GM19455 (cell line): ENCODE data around the gene PRRT2.
"Not testable (repeated sequence)": the region's sequence is repeated elsewhere in the genome, so short reads cannot be mapped to it uniquely, and the experiment has no call there.

Source experiments
- ATAC-seq: cut with Tn5 transposase; IDR thresholded peaks from one replicate; pipeline ENCODE4 v1.9.1; 2021; ENCODE audit not compliant: unreplicated experiment

PRRT2 gene

DNA sequence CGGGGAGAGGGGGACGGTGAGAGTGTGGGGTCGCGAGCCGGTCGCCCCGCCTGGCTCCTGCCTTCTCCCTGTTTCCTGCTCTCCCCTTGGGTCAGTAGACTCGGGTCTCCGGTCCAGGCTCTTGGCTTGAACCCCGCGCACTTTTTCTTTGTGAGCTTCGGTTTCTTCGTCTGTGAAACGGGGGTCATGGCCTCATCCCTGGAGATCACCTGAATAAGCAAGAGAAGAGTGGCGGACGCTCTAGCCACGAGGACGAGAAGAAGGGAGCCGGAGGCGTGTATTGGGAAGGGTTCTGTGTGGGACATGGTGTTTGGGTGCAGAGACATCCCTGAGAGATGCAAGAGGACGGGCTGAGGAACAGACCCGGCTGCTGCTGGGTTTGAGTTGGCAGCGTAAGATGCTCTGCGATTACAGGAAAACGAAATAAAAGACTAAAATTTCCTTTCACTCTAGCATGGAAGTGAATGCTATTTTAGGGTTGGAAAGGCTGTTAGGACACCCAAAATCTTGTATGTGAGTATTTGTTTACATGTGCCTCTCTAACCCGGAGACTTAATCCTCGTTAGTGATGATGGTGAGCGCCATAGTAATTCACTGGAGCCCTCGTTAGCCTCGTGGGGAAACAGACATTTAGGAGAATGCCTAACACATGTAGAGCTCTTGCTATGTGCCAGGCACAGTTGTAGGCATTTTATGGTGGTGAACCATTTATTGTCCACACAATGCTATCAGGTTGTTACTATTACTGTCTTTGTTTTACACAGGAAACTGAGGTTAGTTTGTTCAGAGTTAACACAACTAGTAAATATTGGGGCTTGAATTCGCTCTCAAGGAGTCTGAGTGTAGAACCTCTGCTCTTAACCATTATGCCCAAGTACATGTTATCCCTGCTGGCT, 20.8 kb upstream of the PRRT2 start:
- no peak for ATAC-seq

GRCh38 chr16:29791845-29792807, 19.9 kb upstream of the PRRT2 start:
- ATAC-seq, result no peak

GRCh38 chr16:29793153-29793552, 18.8 kb upstream of the PRRT2 start:
- ATAC-seq, result not testable (repeated sequence)

GRCh38 chr16:29794231-29794710, 17.7 kb upstream of the PRRT2 start:
- ATAC-seq, result no peak

GRCh38 chr16:29802416-29802935, 9.5 kb upstream of the PRRT2 start:
- no peak for ATAC-seq

- ATAC-seq, result no peak
Observed at GRCh38 chr16:29804020-29804419, 8.0 kb upstream of the PRRT2 start.

DNA sequence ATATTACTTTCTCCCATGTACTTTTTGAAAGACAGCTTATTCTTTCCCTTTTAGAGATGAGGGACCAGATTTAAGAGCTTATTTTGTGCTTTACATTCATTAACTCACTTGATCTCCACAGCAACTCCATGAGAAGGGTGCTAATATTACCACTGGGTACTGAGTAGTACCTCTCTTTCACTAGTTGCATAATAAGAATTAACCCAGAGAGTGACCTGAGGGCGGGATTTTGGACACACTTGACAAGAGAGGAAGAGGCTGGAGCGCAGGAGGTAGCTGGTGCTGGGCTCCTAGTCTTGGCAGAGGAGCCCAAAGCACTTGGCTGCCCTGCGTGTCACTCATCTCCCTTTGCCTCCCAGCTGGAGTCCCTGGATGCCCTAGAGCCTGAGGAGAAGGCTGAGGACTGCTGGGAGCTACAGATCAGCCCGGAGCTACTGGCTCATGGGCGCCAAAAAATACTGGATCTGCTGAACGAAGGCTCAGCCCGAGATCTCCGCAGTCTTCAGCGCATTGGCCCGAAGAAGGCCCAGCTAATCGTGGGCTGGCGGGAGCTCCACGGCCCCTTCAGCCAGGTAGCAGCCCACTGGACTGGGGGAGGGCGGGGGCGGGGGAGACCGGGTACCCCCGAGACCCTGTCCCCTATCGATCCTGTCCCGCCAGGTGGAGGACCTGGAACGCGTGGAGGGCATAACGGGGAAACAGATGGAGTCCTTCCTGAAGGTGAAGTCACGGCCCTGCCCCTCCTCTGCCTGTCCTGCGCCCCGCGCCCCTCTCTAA, 7.3 kb upstream of the PRRT2 start:
- ATAC-seq, result peak; percentile 2

DNA sequence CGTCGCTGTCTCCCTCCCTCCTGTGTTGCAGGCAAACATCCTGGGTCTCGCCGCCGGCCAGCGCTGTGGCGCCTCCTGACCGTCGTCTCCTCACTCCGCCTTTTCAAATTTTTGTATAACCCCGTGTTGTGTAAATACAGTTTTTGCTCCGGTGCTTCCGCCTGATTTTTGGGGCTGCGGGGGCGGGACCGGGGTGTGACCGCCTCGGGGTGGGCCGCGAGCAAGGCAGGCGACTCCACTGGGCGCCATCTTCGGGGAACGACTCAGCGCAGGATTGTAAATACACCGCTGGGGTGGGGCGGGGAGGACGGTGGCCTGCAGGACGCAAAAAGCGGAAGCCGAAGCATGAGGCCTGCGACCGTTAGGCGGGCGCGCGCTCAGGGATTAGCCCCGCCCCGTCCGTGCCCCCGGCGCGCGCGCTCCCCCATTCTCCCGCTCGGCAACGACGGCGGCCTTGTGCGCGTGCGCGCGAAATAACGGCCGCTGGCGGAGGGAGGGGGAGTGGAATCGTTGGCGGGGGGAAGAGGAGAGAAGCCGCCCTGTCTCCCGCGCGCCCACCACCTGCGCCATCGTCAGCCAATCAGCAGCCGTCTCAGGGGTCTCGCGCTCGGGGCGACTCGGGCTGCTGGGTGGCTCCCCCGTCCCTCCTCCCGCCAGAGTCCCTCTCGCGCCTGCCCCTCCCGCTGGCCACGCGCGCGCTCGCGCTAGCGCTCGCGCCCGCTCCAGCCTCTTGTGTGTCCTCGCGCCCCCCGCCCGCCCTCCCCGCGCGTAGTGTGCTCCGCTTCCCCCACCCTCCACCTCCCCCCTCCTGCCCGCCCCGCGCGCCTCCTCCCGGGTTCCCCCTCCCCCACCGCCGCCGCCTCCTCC, 6.5 kb upstream of the PRRT2 start:
- peak; percentile 59 for ATAC-seq

GRCh38 chr16:29806099-29806579, 5.9 kb upstream of the PRRT2 start, which contains the start of gene MAZ:
Gene MAZ (plus strand): TSS chr16:29806529. CDS start chr16:29806702, 173 bp downstream.
- no peak for ATAC-seq

DNA sequence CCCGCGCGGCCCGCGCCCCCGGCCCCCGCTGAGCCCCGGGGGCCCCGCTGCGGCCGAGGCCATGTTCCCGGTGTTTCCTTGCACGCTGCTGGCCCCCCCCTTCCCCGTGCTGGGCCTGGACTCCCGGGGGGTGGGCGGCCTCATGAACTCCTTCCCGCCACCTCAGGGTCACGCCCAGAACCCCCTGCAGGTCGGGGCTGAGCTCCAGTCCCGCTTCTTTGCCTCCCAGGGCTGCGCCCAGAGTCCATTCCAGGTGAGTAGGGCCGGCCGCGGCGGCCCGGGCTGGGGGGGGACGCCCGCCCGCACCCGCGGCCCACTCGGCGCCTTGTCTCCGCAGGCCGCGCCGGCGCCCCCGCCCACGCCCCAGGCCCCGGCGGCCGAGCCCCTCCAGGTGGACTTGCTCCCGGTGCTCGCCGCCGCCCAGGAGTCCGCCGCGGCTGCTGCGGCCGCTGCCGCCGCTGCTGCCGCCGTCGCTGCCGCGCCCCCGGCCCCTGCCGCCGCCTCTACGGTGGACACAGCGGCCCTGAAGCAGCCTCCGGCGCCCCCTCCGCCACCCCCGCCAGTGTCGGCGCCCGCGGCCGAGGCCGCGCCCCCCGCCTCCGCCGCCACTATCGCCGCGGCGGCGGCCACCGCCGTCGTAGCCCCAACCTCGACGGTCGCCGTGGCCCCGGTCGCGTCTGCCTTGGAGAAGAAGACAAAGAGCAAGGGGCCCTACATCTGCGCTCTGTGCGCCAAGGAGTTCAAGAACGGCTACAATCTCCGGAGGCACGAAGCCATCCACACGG, 5.2 kb upstream of the PRRT2 start:
- ATAC-seq, result no peak

DNA sequence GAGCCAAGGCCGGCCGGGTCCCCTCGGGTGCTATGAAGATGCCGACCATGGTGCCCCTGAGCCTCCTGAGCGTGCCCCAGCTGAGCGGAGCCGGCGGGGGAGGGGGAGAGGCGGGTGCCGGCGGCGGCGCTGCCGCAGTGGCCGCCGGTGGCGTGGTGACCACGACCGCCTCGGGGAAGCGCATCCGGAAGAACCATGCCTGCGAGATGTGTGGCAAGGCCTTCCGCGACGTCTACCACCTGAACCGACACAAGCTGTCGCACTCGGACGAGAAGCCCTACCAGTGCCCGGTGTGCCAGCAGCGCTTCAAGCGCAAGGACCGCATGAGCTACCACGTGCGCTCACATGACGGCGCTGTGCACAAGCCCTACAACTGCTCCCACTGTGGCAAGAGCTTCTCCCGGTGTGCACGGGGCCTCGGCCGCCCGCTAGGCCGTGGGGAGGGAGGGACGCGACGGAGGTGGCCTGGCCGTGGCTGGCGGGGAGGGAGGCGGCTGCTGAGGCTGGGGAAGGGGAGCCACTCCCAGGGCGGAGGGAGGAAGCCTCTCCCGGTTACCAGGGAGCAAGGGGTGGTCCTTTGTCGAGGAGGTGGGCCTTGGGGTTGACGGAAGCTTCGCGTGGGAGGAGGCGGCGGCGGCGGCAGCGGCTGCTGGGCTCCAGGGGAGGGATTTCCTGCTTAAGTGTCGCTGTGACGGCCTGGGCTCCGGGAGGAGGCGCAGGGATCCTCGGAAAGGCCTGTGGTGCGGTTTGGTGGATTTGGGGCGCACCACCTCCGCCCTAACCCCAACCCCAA, 4.4 kb upstream of the PRRT2 start:
- ATAC-seq, result no peak

DNA sequence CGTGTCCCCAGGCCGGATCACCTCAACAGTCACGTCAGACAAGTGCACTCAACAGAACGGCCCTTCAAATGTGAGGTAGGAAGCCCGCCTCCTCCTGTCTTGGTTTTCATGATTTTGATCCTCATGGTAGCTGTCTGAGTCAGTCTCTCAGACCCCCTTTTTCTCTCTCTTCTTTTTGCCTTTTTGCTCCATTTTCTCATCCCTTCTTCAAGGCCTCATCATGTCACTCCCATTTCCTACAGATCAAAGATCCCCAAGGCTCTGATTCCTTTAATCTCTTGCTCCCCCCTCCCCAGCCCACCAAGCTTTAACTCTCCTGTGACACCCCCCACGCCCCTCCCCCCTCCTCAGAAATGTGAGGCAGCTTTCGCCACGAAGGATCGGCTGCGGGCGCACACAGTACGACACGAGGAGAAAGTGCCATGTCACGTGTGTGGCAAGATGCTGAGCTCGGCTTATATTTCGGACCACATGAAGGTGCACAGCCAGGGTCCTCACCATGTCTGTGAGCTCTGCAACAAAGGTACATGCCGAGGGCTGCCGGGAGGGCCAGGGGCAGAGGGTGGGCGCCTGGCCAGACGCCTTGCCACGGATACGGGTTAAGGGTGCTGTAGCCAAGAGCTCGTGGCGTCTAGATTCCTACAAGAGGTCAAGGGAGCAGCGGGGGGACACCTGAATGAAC, 3.6 kb upstream of the PRRT2 start:
- ATAC-seq, result no peak

GRCh38 chr16:29809031-29809747, 2.8 kb upstream of the PRRT2 start:
- ATAC-seq, result no peak

DNA sequence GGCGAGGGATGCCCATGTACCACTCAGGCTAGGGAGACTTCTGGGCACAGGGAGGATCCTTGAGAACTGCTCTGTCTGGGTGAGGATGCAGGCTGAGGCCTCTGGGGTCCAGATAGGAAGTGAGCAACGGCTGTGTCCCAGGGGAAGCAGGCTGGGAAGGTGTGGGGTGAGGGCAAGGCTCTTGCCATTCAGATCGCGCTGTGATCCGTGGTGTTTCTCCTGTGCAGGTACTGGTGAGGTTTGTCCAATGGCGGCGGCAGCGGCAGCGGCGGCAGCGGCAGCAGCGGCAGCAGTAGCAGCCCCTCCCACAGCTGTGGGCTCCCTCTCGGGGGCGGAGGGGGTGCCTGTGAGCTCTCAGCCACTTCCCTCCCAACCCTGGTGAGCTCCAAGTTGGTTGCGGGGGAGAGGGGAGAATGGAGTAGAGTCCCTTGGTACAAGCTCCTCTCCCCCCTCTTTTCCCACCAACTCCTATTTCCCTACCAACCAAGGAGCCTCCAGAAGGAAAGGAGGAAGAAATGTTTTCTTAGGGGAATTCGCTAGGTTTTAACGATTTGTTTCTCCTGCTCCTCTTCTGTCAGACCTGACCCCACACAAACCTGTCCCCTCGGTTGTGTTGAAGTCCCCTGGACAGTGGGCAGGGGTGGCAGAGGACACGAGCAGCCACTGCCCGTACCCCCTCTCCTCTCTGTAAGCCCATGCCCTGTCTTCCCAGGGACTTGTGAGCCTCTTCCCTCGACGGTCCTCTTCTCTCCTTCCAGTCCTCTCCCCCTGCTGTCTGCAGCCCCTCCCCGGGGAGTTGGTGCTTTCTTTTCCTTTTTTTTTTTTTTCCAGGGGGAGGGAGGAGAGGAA, 1.9 kb upstream of the PRRT2 start:
- no peak for ATAC-seq

GRCh38 chr16:29810699-29811169, 1.3 kb upstream of the PRRT2 start:
- ATAC-seq, result no peak
